H1 (cell line): ENCODE data around the gene POLE. TPM values are rescaled to one million over a fixed set of nuclear protein-coding genes. Genes with fewer than 3 reads are reported as not detected.

Experiments used
- CTCF ChIA-PET: fragments of 300-600 bp; sonication (Branson Sonifier 250); formaldehyde crosslinking; loops from one replicate; lab custom pipeline; 2021; ENCODE audit not compliant: partially characterized antibody; lab: Charles Lee
- POLR2A ChIA-PET: fragments of 300-600 bp; sonication (Branson Sonifier 250); formaldehyde crosslinking; loops from one replicate; lab custom pipeline; 2021; ENCODE audit warnings: inconsistent platforms; ENCODE audit not compliant: partially characterized antibody; lab: Charles Lee
- DNase-seq, 2 experiments: peaks; one replicate each; pipeline versions ENCODE4 v3.0.0 to v3.0.0-alpha.2; 2010 to 2022; ENCODE audit warnings: low spot score in 2 of 2, low read depth in 1 of 2, mixed read lengths in 1 of 2
- FAIRE-seq: peaks from 2 replicates; lab custom pipeline; 2011; peaks lifted over from hg19 to GRCh38; lab: Jason Lieb, UNC
- H2AFZ ChIP-seq: 2 replicates; pipeline ENCODE4 v1.8.1; 2012; ENCODE audit warnings: low read length, inconsistent platforms
- H2AK5ac ChIP-seq: 2 replicates; pipeline ENCODE4 v1.6.1; 2013; ENCODE audit warnings: low read depth, low read length
- H2BK120ac ChIP-seq: replicated peaks from 2 replicates; pipeline ENCODE3; 2013; ENCODE audit warnings: low read depth, low read length, inconsistent platforms
- H2BK12ac ChIP-seq: 2 replicates; pipeline ENCODE4 v1.6.1; 2013; ENCODE audit warnings: low read depth, low read length
- H2BK15ac ChIP-seq: 2 replicates; pipeline ENCODE4 v1.6.1; 2013; ENCODE audit warnings: low read length
- H2BK20ac ChIP-seq: 2 replicates; pipeline ENCODE4 v1.6.1; 2013; ENCODE audit warnings: low read length
- H2BK5ac ChIP-seq: 2 replicates; pipeline ENCODE4 v1.6.1; 2013; ENCODE audit warnings: low read depth, low read length
- H3K14ac ChIP-seq: 2 replicates; pipeline ENCODE4 v1.6.1; 2013; ENCODE audit warnings: inconsistent platforms; ENCODE audit not compliant: insufficient read length
- H3K18ac ChIP-seq: 2 replicates; pipeline ENCODE4 v1.6.1; 2013; ENCODE audit warnings: low read length; ENCODE audit errors: extremely low read depth
- H3K23ac ChIP-seq: 2 replicates; pipeline ENCODE4 v1.6.1; 2013; ENCODE audit warnings: inconsistent platforms; ENCODE audit not compliant: insufficient read length
- H3K23me2 ChIP-seq: 2 replicates; pipeline ENCODE4 v1.6.1; 2013; ENCODE audit warnings: low read depth, low read length
- H3K27ac ChIP-seq: 2 replicates; pipeline ENCODE4 v1.6.1; 2011; ENCODE audit warnings: low read depth, low read length, inconsistent platforms
- H3K27me3 ChIP-seq, 4 experiments: replicated peaks in 1 of 4; 1 replicate in 1 of 4; 2 replicates in 3 of 4; pipeline versions ENCODE4 v1.6.1 to v1.8.1; 2011 to 2013; ENCODE audit warnings: low read length in 3 of 4, mild to moderate bottlenecking in 3 of 4, inconsistent platforms in 2 of 4, mixed read lengths in 2 of 4, moderate library complexity in 1 of 4; ENCODE audit not compliant: control insufficient read depth in 3 of 4, insufficient read depth in 3 of 4; ENCODE audit errors: extremely low read depth in 1 of 4
- H3K36me3 ChIP-seq, 4 experiments: 2 replicates each; pipeline versions ENCODE4 v1.6.1 to v1.8.1; 2011 to 2013; ENCODE audit warnings: mild to moderate bottlenecking in 4 of 4, low read length in 3 of 4, moderate library complexity in 2 of 4, control low read depth in 1 of 4, inconsistent platforms in 1 of 4; ENCODE audit not compliant: insufficient read depth in 4 of 4, control insufficient read depth in 2 of 4
- H3K4ac ChIP-seq: replicated peaks from 2 replicates; pipeline ENCODE3; 2013; ENCODE audit warnings: low read length, low read depth, mixed read lengths, inconsistent platforms; ENCODE audit not compliant: insufficient read length
- H3K4me1 ChIP-seq, 4 experiments: replicated peaks in 1 of 4; 1 replicate in 1 of 4; 2 replicates in 3 of 4; pipeline versions ENCODE4 v1.6.1 to v1.8.1; 2011 to 2013; ENCODE audit warnings: low read length in 3 of 4, inconsistent platforms in 2 of 4, mixed read lengths in 1 of 4; ENCODE audit not compliant: insufficient read depth in 4 of 4, control insufficient read depth in 3 of 4
- H3K4me2 ChIP-seq, 2 experiments: 2 replicates each; pipeline versions ENCODE4 v1.6.1 to v1.8.1; 2011 to 2013; ENCODE audit warnings: low read depth in 2 of 2, low read length in 2 of 2, control low read depth in 1 of 2, inconsistent platforms in 1 of 2, mild to moderate bottlenecking in 1 of 2; ENCODE audit not compliant: insufficient read depth in 1 of 2
- H3K4me3 ChIP-seq, 4 experiments: fragments of 200-600, 300-600 bp in 1 of 4; sonication (generic), shearing (Covaris generic), sonication (Bioruptor Twin) in 1 of 4; 2 replicates each; pipeline versions ENCODE4 v1.5.1 to v1.8.1; 2011 to 2016; ENCODE audit warnings: low read length in 4 of 4, low read depth in 3 of 4, control low read depth in 2 of 4, inconsistent platforms in 2 of 4, mild to moderate bottlenecking in 2 of 4, mixed read lengths in 1 of 4, moderate library complexity in 1 of 4; ENCODE audit not compliant: insufficient read depth in 2 of 4; ENCODE audit errors: extremely low read depth in 1 of 4
- H3K56ac ChIP-seq: replicated peaks from 2 replicates; pipeline ENCODE3; 2013; ENCODE audit warnings: low read depth, mild to moderate bottlenecking, mixed read lengths, low read length, inconsistent platforms; ENCODE audit not compliant: insufficient read length
- H3K79me1 ChIP-seq: 2 replicates; pipeline ENCODE4 v1.6.1; 2013; ENCODE audit warnings: low read depth, low read length, control low read depth
- H3K79me2 ChIP-seq, 2 experiments: 2 replicates each; pipeline versions ENCODE4 v1.6.1 to v1.8.1; 2012 to 2013; ENCODE audit warnings: low read length in 2 of 2, mild to moderate bottlenecking in 2 of 2, inconsistent platforms in 1 of 2; ENCODE audit not compliant: insufficient read depth in 2 of 2, control insufficient read depth in 1 of 2
- H3K9ac ChIP-seq, 4 experiments: replicated peaks in 1 of 4; 1 replicate in 1 of 4; 2 replicates in 3 of 4; pipeline versions ENCODE4 v1.6.1 to v1.8.1; 2011 to 2013; ENCODE audit warnings: low read depth in 3 of 4, low read length in 3 of 4, control low read depth in 2 of 4, mild to moderate bottlenecking in 2 of 4, moderate library complexity in 2 of 4, inconsistent platforms in 1 of 4; ENCODE audit errors: extremely low read depth in 1 of 4
- H3K9me3 ChIP-seq, 2 experiments: 2 replicates each; pipeline versions ENCODE4 v1.6.1 to v1.8.1; 2012 to 2013; ENCODE audit warnings: mild to moderate bottlenecking in 2 of 2, moderate library complexity in 2 of 2, control low read depth in 1 of 2, inconsistent platforms in 1 of 2, low read depth in 1 of 2, low read length in 1 of 2, mixed read lengths in 1 of 2; ENCODE audit not compliant: insufficient read depth in 2 of 2
- H4K20me1 ChIP-seq, 2 experiments: replicated peaks in 1 of 2; 2 replicates each; pipeline versions ENCODE3 to v1.8.1; 2011 to 2013; ENCODE audit warnings: inconsistent platforms in 2 of 2, low read length in 2 of 2, mild to moderate bottlenecking in 1 of 2; ENCODE audit not compliant: insufficient read depth in 2 of 2, control insufficient read depth in 1 of 2
- H4K5ac ChIP-seq: 2 replicates; pipeline ENCODE4 v1.6.1; 2013; ENCODE audit warnings: low read length, low read depth, mixed read lengths, inconsistent platforms; ENCODE audit not compliant: insufficient read length
- H4K8ac ChIP-seq: 2 replicates; pipeline ENCODE4 v1.8.0; 2013; ENCODE audit warnings: mild to moderate bottlenecking, moderate library complexity, low read length, inconsistent platforms; ENCODE audit not compliant: insufficient read depth; ENCODE audit errors: extremely low read depth
- H4K91ac ChIP-seq: replicated peaks from 2 replicates; pipeline ENCODE3; 2013; ENCODE audit warnings: low read length, mixed read lengths, inconsistent platforms; ENCODE audit not compliant: insufficient read length
- EZH2 ChIP-seq: fragments of 200-600 bp; sonication (generic); IDR thresholded peaks from 2 replicates; pipeline ENCODE4 v1.7.1; 2012; ENCODE audit warnings: low read depth, mild to moderate bottlenecking, moderate library complexity, low read length, inconsistent platforms; ENCODE audit not compliant: severe bottlenecking
- RNF2 ChIP-seq: fragments of 200-900, 300-1000 bp; sonication (generic); IDR thresholded peaks from 2 replicates; pipeline ENCODE4 v1.7.1; 2016; ENCODE audit warnings: borderline replicate concordance, low read depth, mild to moderate bottlenecking, antibody characterized with exemption, low read length; ENCODE audit not compliant: poor library complexity, severe bottlenecking; ENCODE audit errors: missing control alignments
- SIN3A ChIP-seq, 2 experiments: IDR thresholded peaks in 1 of 2; conservative IDR thresholded peaks in 1 of 2; 2 replicates each; pipeline ENCODE4 v1.6.1; 2011 to 2012; ENCODE audit warnings: low read length in 2 of 2, improper control_type of control experiment in 1 of 2, low read depth in 1 of 2, mild to moderate bottlenecking in 1 of 2
- TEAD4 ChIP-seq: IDR thresholded peaks from 2 replicates; pipeline ENCODE4 v1.6.1; 2012; ENCODE audit warnings: low read depth, low read length, inconsistent platforms, mixed read lengths
- whole genome bisulfite sequencing, 2 experiments: shearing (Covaris generic) in 1 of 2; methylation state at CpG; one replicate each; pipeline versions ENCODE4 v1.1.6 to v1.1.7; 2013 to 2015; ENCODE audit warnings: low lambda C conversion rate in 2 of 2, mixed read lengths in 2 of 2, inconsistent platforms in 1 of 2, low coverage in 1 of 2, missing lambda C conversion rate in 1 of 2; ENCODE audit not compliant: insufficient replicate concordance in 2 of 2, insufficient coverage in 1 of 2, insufficient read length in 1 of 2; ENCODE audit errors: extremely low coverage in 1 of 2, missing lambda C conversion rate in 1 of 2; 5-methylcytosine and 5-hydroxymethylcytosine counted together
- polyA plus RNA-seq, 7 experiments: library from polyadenylated mRNA; depleted of rRNA in 3 of 7; stranded (reverse) in 5 of 7; unstranded in 2 of 7; fragments of >200 nt in 5 of 7; fragments of 200-250 nt in 2 of 7; gene quantifications; 1 replicate in 5 of 7; 2 replicates in 1 of 7; 4 replicates in 1 of 7; pipeline versions ENCODE4 v1.2.1 to v1.2.3, GENCODE V29; 2011 to 2013; ENCODE audit warnings: missing spikeins in 2 of 7, mixed read lengths in 2 of 7
- total RNA-seq: library from RNA; stranded (reverse); fragmentation: NEBNext Ultra II Directional; extraction: Animal tissue kit (Norgen Biotek cat#: 25700); gene quantifications from 2 replicates; pipeline ENCODE4 v1.2.1, GENCODE V29; 2021

Gene POLE
- total and polyA plus RNA-seq, 2 of the 8 experiments (the other 6 are each of a cell fraction or from before 2014, with no cell fraction given), result 59.7 to 115 TPM

GRCh38 chr12:132651444-132652100, 35.6 kb downstream of the POLE start:
- H3K23me2 ChIP-seq, result no peaks in the 10 kb centered on the region
- H2BK15ac ChIP-seq, result no peak overlapping the region
- H3K27me3 ChIP-seq, result no peaks in the 10 kb centered on the region
- no peak overlapping the region for H4K91ac ChIP-seq
- H3K14ac ChIP-seq, result no peak overlapping the region
- peaks cover 0 to 6% of the 10 kb centered on the region in 2 experiments for H4K20me1 ChIP-seq
- H3K56ac ChIP-seq, result no peak overlapping the region
- H2BK20ac ChIP-seq, result no peak overlapping the region
- H3K4me2 ChIP-seq, result no peak overlapping the region
- H3K4ac ChIP-seq, result no peak overlapping the region
- no peak overlapping the region for H4K5ac ChIP-seq
- no peaks in the 10 kb centered on the region for H3K9me3 ChIP-seq
- no peaks in the 10 kb centered on the region for H3K79me1 ChIP-seq
- H3K27ac ChIP-seq, result no peak overlapping the region
- no peak overlapping the region for H3K9ac ChIP-seq
- no peak overlapping the region for H3K18ac ChIP-seq
- no peaks in the 10 kb centered on the region for H3K4me1 ChIP-seq
- DNase-seq (no peak), FAIRE-seq (no peak)
- ChIA-PET CTCF (interaction anchor here (8.0 kb wide), 1 partner anchor 15 kb away, joined by 61 read pairs; no protein-coding TSS in a partner anchor), POLR2A (interaction anchor here (0.7 to 1.8 kb wide), 3 partner anchors 10 to 19 kb away, joined by 3 to 6 read pairs (median 3); no protein-coding TSS in a partner anchor)
- H4K8ac ChIP-seq, result no peak overlapping the region
- no peak overlapping the region for H2BK120ac ChIP-seq
- H3K36me3 ChIP-seq, result peaks cover 25 to 69% (median 53%) of the 10 kb centered on the region in 4 experiments
- WGBS, 2 experiments, result 90% methylated on average over 9 of the region's 9 CpGs; no CpG with 5 or more reads in 1 of the 2 experiments
- H2BK12ac ChIP-seq, result no peak overlapping the region
- H2AK5ac ChIP-seq, result no peak overlapping the region
- H2BK5ac ChIP-seq, result no peak overlapping the region
- H2AFZ ChIP-seq, result no peak overlapping the region
- no peak overlapping the region for H3K23ac ChIP-seq
- no peaks in the 10 kb centered on the region for H3K79me2 ChIP-seq
- TF ChIP-seq SIN3A (conservative IDR thresholded peaks at IDR 0.05 in 1 of 2, IDR thresholded peaks at IDR 0.05 in 1 of 2; ENCODE audit: low read depth in 1 of 2, low read length in 2 of 2) (no peak), RNF2 (no peak), EZH2 (no peak), TEAD4 (no peak)
- H3K4me3 ChIP-seq, result no peak overlapping the region
